GM18519 (cell line): ENCODE measurements around the gene WWOX.

Source experiments
- ATAC-seq: cut with Tn5 transposase; IDR thresholded peaks from one replicate; pipeline ENCODE4 v1.9.1; 2021; ENCODE audit warnings: mild to moderate bottlenecking, moderate library complexity; ENCODE audit not compliant: unreplicated experiment, low FRiP score

Gene WWOX

GRCh38 chr16:79079656-79080420, 980.4 kb downstream of the WWOX start:
- ATAC-seq, result no peak

GRCh38 chr16:79081297-79082066, 982.0 kb downstream of the WWOX start:
- peak; percentile 44 for ATAC-seq

DNA sequence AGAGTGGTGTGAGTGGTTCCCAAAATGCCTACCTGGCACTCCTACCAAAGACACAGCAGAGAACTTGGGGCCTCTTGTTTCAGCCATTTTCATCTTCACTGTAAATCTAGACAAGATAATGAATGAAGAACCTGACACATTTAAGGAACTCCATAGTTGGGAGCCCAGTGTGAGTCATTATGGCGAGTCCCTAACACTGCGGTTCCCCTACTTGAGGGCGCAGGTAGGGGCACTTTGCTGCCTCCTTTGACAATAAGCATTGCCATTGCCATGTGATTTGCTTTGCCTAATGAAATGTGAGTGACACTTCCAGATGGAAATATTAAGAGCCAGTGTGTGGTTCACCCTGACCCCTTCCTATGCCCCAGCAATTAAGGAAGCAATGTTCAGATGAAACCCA, 983.5 kb downstream of the WWOX start:
- no peak for ATAC-seq

DNA sequence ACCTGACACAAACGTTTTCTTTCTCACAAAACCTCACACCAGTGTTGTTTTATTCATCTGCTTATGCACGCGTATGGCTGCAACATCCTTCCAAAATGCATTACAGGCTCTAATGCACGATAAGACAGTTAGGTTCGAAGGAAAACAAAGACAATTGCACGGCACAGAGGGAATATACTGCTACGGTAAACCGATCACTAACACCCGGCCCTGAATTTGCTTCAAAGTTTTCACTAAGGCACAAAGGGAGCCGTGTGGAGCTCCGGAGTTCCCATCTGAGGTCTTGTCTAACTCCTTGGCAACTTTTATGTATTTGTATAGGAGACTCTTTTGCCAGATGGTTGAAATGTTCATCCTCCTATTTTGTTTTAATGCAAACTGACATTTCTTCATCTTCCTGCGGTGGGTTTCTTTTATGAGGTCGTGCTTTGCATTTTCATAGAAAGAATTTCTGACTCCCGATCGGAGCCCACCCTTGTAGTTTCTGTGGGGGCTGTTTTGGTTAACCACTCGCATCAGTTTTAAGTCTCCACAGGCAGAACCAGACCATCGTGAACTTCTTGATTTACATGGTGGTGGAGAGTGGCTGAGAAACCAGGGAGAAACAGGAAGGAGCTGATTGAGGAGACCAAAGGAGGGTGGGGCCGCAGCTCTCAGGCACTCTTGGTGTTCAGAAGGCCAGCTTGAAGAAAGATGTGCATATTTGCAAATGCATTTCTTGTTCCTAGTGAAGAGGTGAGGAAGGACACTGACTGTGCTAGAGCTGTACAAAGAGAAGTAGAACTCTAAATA, 984.2 kb downstream of the WWOX start:
- ATAC-seq, result no peak

DNA sequence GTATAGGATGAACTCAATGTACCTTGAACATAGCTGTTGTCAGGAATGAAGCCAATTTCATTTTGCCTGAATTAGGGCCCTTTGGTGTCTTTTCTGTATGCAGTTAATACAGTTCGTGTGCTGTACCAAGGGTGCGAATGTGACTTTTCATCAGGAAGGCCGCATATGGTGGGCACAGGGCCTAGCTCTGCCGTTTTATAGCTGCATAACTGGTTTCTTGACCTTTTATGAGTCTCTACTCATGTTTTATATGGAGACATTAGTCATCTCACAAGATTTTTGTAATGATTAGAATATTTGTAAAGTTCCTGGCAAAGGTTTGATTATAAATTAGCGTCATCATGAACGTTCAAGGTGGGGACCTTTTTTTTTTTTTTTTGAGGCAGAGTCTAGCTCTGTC, 989.5 kb downstream of the WWOX start:
- ATAC-seq, result no peak

DNA sequence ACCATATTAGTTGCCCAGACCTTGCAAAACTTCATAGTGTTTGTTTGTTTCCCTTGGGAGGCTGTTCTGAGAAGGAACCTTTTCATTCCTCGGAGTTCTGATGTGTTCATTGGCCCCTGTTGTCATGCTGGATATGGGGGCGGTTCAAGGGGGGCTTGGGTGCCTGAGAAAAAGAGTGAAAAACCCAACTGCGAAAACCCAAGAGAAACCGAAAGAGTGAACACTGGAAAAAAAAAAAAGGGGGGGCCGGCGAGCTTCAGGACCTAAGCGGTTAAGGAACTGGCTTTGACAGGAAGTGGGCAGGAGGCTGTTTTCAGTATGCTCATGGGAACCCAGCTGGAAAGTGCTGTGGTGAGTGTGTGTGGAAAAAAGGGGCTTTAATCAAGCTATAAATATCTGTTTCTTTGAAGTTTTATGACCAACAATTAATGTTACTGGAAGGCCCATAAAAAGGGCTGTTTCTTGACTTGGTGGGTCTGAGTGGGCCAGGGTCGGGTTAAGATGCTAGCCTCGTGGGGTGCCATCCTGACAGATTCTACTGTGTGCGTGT, 990.4 kb downstream of the WWOX start:
- no peak for ATAC-seq

GRCh38 chr16:79090966-79091365, 991.5 kb downstream of the WWOX start:
- ATAC-seq, result no peak

GRCh38 chr16:79092846-79093245, 993.4 kb downstream of the WWOX start:
- ATAC-seq, result no peak

DNA sequence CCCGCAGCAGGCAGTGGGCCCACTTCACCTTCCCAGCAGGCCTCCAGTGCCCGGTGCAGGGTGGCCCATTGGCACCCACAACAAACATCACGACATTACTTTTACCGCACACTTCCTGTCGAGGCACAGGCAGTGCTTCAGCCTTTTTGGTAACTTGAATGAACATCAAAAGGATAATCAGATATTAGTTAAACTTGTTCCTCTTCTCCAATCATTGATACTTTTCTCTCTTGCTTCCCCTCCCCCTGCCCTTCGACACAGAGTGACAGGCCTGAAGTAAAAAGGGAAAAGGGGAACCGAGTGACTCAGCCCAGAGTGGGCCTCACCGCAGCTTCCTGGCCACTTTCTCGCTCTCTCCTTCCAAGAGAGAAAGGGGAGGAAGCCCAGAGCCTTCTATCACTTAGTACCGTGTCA, 994.1 kb downstream of the WWOX start:
- no peak for ATAC-seq

DNA sequence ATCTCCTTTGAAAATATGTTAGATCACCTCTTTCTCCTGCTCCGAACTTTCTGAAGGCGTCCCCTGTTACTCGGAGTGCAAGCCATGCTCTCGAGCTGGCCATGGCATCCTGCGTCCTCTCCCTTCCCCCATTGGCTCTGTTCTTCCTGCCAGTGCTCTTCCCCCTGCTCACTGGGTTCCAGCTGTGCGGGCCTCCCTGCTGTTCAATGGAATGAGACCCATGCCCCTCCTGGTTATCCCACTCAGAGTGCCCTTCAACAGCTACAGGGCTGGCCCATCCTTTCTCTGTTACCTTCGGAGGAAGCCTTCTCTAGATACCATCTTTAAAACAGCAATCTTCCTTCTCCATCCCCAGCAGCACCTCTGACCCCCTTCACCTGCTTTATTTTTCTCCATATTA, 996.8 kb downstream of the WWOX start:
- ATAC-seq, result no peak

DNA sequence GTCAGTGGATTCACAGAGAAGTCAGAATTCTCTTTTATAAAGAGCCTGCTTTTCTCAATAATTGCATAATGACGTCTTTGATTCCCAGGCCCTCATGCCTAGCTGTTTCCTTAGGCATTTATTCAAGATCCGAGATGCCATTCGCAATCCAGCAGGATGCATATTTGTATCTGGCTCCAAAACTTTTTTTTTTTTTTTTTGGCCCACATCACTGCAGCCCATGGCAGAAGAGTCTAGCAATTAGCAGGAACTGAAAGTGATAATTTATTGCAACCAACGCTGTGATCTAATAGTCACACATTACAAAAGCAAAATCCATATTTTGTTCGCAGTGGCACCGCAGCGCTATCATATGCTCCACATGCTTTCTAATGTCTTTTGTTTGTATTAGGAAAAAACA, 997.7 kb downstream of the WWOX start:
- no peak for ATAC-seq

DNA sequence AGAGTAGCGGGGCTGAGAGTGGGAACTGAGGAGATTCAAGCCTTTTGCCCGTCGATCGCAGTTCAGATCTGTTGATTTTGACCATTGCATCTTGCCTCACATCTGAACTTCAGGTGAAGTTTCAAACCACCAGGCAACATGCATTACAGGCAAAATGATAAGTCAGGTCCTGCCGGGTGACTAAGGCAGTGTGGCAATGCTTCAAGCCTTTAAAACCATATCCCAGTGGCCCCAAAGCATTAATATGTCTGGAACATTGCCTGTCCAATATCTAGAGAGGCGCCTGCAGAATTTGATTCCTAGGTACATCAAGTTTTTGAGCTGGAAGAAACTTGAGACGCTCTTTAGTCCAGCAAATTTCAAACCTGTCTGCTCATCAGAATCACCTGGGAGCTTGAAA, 998.3 kb downstream of the WWOX start:
- no peak for ATAC-seq

DNA sequence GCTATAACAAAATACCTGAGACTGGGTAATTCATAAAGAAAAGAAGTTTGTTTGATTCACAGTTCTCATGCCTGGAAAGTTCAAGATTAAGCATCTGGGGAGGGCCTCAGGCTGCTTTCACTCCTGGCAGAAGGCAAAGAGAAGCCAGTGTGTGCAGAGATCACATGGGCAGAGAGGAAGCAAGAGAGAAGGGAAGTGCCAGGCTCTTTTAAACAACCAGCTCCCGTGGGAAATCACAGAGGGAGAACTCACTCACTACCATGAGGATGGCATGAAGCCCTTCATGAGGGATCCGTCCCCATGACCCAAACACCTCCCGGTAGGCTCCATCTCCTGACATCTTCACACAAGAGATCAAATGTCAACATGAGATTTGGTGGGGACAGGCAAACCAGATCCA, 999.5 kb downstream of the WWOX start:
- ATAC-seq, result no peak

GRCh38 chr16:79099716-79100115, 1000.3 kb downstream of the WWOX start:
- no peak for ATAC-seq

DNA sequence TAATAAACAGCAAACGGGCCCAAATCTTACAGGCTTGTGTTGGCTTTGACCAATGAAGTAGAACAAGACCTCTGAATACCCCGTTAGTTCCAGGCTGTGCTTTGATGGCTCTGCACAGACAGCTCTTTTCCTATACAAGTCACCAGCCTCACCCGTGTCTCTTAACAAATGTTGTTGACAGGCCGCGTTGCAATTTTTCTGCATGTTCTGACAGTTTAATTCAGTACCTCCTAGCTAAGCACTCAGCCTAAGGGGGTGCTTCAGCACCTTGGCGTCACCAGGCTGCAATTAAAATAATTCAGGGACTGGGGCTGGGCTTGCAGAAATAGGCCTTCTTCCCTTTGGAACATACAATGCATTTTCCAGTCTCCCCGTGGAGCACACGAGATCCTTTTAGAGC, 1001.0 kb downstream of the WWOX start:
- ATAC-seq, result no peak

- no peak for ATAC-seq
These were observed 1002.0 kb downstream of the WWOX start for GRCh38 chr16:79101491-79101890.

- ATAC-seq, result no peak
These were observed 1005.1 kb downstream of the WWOX start for GRCh38 chr16:79104567-79104966.

DNA sequence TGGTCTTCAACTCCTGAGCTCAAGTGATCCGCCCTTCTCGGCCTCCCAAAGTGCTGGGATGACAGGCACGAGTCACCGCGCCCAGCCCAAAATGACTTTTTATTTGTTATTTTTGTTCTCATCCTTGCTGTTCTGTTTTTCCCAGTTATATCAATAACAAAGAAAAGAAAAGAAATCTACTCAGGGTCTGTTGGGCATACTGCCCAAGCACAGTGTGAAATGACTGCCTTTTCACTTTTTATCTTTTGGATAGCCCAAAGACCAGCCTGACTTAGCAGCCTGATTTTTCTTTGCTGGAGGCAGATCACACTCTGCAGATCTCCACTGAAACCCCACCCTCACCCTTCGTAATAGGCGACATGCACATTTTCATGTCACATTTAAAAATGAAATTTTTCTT, 1007.8 kb downstream of the WWOX start:
- ATAC-seq, result no peak

GRCh38 chr16:79109771-79110170, 1010.3 kb downstream of the WWOX start:
- ATAC-seq, result no peak

DNA sequence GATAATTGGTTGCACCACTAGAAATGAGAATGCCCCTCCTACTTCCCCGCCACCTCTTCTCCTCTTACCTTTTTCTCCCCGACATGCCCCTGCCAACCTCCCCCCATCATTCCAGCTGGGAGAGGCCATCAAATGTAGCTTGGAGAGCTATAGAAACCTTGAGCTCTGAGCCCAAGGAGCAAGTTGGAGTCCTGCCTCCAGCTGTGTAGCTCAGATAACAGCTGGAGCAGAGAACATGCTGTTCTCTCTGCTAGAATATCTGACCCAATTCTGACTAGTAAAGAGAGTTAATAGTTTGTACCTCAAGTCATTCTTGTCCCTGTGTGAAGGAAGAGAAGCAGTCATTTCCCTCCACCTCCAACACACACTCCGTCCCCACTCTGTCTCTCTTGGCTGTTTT, 1010.8 kb downstream of the WWOX start:
- no peak for ATAC-seq

DNA sequence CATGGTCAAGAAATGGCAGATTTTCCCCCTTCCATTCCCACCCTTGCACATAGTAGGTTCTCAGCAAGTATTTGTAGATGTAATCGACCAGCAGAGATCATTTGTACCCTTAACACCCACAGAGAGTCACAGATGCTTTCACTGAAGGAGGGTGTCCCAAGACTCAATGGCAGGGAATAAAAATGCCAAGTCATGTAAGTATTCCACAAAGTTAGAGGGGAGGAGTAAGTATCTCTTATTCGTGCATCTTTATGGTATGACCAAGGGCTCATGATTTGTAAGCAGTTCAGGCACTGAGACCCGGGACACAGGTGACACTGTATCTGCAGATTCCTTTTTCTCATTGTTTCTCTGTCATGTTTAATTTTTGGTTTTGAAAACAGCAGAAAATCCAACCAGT, 1011.5 kb downstream of the WWOX start:
- ATAC-seq, result no peak
